Body of pancreas (tissue), 4 donors: ENCODE data around the gene PIP5KL1.

Source experiments
- CTCF ChIP-seq, 7 experiments: fragments of 450-650 bp in 4 of 7; fragments of 200-600 bp in 3 of 7; sonication (generic) in 3 of 7; IDR thresholded peaks; one replicate each; pipeline ENCODE4 v1.5.1; 2016 to 2019; ENCODE audit warnings: antibody characterized with exemption in 7 of 7
- POLR2A ChIP-seq, 3 donors: fragments of 450-650 bp; IDR thresholded peaks; one replicate each; pipeline ENCODE4 v1.6.1; 2016; ENCODE audit warnings: antibody characterized with exemption in 3 of 3, mild to moderate bottlenecking in 2 of 3

GRCh38 chr9:127926906-127927200 lies 3.7 kb downstream of the PIP5KL1 start:
- TF ChIP-seq CTCF (IDR thresholded peaks at IDR 0.05) (no peak), POLR2A (IDR thresholded peaks at IDR 0.05) (no peak)
